ENCODE results near the gene PNLIP.

PNLIP gene

DNA sequence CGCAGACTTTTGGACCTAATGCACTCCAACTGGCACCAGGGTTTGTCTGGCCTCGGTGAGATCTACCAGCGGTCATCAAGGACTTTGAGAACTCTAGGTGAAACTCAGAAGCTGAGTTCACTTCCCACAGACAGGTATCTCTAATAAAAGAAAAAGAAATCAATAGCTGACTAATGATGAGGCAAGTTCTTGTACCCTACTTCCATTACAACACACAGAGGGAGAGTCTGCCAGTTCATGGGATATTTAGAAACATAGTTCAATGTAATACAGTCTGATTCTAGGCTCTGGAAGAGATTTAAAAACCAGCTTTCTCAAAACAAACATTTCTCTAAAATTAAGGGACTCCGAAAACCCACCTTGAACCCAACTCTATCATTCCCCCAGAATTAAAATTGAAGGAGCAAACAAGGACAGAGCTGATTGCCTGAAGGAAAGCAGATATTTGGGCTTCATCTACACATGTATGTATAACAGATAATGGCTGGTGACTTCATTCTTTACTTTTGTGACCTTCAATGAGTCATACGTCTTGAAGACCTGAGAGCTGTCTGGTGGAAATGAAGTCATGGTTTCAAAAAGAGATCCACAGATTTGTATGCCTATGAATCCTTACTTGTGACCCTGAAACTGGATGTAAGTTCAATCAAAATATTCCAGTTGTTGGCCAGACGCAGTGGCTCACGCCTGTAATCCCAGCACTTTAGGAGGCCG, 42.3 kb downstream of the PNLIP start:
- DNase-seq: no peak

DNA sequence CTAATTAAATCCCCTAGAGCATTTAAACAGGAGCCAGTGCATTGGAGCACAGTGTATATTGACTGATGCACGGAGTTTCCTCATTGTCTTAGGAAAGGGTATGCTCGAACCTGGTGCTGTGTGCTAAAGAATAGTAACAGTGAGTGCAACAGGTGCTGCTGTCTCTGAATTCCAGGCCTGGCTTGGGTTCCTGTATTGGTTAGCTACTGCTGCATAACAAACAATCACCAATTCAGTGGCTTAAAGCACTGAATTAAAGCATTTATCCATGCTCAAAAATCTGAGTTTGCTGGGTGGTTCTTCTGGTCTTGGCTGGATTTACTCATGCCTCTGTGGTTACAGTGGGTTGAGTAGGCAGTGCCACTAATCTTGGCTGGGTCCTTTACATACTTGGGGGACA, 43.3 kb downstream of the PNLIP start:
- no peak for DNase-seq

DNA sequence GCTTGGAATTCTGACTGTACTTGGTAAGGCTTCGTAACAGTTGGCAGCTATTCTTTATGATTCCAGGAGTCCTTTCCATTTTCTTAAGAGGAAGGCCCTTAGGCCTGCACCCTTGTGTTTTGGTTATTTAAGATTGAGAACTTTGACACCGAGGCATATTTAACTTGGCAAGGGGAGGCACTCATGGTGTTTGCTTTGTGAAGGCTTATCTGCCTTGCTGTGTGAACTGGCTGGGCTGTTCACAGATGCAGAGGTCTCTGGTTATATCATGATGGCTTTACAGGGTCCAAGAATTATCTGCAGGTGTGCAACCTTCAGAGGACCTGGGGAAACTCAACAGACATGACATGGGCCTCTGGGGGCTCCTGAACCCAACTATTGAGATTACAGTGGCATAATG, 44.2 kb downstream of the PNLIP start:
- no peak for DNase-seq

DNA sequence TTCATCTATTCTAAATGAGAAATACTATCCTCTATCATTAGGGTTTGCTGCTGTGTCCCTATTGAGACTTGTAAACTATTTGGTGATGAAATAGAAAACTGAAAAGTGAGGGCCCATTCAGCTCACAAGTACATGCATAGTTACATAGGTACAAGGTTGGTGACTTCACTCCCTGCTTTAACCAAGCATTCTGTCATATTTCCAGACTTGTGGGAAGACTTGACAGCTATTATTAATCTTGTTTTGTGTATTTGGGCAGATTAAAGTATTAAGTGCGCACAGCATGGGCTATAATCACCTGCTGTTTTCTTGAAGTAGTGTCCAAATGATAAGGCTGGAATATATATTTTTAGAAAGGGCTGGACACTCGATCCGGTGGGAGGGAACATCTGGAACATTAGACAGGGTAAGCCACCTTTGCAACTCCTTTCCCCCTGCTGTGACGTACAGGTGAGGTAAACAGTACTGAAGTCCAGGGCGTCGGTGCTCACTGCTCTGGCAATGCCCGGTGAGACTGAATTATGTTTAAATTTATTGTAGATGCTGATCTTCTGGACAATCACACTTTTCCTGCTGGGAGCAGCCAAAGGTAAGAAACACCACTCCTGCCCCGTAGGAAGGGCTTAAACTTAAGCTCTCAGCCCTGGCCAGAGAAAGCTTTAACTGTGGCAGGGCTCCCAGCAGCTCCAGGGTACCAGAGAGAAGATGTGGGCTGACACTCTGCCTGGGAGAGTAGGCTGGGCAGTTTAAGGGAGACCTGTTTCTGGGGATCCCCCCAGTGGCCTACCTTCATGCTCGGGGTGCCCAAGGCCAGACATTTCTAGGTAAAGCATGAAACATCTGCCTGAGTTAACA, 45.1 kb downstream of the PNLIP start, which contains the start of gene PNLIPRP1:
TSS of gene PNLIPRP1 (plus strand) at position 370 of the 855 bp plus-strand sequence. CDS start at position 541, 171 bp downstream.
- DNase-seq: no peak

DNA sequence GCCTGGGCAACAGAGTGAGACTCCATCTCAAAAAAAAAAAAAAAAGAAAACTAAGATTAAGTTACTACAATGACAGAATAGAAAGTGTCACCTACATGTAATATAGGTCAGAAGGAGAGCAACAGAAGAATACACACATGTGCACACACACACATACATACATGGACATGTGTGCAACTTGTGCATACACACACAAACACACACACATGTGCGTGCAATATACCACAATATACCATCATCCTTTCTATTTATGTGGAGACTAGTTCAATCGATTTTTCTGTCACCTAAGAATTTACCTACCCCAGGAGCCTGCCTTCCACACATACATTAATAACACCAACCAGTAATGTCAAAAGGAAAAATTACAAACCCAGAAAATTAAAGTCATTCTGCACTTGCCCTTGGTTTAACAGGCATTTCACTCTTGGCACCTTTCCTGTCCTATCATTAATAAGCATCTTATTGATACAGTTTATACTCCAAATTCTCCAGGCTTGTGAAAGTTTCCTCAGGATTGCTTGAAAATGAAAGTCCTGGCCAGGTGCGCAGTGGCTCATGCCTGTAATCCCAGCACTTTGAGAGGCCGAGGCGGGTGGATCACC, 47.5 kb downstream of the PNLIP start:
- DNase-seq: no peak

DNA sequence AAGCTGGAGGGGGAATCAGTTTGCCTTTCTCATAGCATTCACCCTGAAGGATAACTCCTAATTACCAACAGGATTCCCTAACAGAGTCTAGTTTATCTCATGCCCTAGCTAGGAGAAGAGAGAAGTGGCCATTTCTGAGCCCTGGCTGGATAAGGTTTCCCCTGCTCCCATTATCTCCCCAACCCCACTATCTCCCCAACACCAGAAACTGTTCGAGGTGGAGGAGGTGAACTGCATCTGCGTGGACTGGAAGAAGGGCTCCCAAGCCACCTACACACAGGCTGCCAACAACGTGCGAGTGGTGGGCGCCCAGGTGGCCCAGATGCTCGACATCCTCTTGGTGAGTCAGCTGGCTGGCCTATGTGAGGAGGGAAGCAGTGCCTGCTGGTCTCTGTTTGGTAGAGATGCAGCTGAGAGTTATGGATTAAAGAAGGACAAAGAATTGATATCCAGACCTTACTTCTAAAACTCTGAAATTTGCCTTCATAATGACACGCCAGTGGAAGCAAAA, 48.8 kb downstream of the PNLIP start:
- DNase-seq: no peak

DNA sequence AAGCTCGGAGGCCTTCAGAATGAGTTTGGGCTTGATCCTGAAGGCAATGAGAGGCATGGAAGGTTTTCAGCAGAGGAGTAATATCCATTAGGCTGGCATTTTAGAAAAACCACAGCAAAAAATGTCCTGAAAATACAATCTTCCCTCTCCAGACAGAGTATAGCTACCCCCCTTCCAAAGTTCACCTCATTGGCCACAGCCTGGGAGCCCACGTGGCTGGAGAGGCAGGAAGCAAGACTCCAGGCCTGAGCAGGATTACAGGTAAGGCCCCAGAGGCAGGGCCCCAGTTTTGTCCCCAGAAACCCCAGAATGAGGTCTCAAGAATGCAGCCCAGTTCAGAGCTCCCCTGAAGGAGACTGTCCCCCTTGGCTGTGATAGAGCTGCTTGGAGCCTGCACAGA, 50.3 kb downstream of the PNLIP start:
- no peak for DNase-seq

DNA sequence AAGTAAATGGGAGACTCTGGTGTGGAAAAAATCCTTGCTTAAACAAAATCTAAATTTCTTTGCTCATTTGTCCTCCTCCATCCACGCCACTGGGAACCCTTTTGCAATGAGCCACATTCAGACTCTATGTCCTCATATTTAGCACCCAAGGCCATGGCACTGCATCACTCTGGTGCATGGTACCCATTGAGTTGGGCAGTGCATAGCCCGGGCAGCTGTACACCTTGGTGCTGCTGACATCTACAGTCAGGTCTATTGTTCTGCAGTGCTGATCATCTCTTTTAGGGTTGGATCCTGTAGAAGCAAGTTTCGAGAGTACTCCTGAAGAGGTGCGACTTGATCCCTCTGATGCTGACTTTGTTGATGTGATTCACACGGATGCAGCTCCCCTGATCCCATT, 51.8 kb downstream of the PNLIP start:
- no peak for DNase-seq

DNA sequence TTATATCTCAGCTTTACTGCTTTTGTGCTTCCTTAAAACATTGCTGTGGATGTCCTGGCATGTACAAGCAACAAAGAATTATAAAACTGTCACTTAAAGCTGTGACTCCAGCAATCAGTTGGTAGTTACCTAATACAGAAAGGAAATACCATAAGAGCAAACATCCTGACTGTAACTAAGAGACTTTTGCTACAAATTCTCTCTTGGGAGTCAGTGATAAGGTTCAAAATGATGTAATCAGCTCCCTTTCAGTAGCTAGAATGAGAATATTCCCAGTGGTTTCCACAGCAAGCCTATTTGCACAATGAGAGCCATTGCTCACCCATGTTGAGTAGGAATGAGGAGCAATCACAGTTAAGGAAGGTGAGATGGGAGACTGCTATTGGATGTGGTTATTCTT, 52.6 kb downstream of the PNLIP start:
- no peak for DNase-seq

DNA sequence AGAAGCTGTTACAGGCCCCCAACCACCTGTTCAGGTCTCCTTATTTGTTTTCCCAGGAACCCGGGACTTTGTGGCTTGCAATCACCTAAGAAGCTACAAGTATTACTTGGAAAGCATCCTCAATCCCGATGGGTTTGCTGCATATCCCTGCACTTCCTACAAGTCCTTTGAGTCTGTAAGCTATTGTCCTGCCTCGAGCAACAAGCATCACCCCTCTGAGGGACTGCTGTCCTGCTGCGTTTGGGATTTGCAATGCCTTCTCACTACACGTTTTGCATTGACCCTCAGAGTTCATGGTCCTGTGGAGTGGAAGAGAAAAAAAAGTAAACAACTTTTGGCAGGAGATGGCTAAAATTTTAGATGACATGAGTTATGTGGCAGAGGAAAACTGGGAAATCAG, 54.3 kb downstream of the PNLIP start:
- no peak for DNase-seq

DNA sequence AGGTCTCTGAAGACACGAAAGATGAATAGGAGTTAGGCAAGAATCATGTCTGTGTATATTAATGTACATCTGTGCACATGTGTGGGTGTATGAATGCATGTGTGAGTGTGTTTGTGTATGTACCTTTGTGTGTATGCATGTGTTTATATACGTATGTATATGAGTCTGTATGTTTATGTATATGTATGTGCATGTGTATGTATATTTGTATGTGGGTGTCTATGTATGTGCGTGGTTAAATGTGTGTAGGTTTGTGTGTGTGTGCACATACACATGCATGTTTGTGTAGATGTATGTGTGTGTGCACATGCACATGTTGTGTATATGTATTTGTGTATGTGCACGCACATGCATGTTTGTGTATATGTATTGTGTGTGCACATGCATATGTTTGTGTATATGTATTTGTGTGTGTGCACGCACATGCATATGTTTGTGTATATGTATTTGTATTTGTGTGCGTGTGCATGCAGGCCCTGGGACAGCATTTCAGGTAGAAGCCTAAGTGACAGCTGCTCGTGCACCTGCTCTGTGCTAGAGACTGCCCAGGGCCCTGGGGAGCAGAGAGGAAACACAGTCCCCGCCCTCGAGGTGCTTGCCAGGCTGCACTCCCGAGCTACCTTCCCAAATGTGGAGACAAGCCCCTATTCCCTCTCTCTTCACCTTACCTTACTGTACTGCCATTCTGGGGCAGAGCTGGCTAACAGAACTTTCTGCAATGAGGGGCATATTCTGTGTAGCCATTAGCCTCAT, 57.1 kb downstream of the PNLIP start:
- DNase-seq: no peak

DNA sequence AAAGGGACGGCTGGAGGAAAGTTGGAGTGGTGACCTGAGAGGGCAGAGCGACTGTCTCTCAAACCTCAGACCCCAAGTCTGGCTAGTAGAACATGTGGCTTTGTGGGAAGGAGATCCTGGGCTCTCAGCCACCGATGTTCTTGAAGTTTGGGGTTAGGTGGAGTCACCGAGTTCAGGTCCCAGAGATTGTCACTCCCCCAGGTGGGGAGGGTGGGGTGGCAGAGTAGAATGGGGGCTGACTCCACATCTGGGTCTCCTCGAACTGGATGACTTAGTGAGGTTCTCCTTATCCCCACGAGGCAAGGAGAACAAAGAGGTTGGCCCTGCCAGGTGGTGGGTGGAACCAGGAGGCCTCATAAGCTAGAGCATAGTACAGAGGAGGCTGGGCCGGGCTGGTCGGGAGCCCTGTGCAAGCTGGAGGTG, 60.3 kb downstream of the PNLIP start:
- DNase-seq: no peak

DNA sequence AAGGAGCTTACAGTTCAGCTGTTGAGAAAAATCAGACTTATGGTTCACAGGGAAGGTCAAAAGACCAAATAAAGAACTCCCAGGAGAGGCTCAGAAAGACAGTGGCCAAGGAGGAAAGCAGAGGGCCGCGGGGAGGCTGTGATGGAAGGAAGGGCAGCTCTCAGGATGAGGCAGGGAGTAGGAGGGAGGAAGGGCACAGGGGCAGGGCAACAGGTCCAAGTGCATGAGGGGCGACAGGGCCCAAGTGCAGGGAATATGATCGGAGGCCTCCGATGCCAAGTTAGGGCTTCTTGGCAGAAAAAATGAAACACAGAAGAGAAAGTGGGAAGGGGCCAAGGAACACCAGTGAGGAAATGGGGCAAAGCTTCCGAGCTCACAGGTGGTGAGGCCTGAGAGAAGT, 61.6 kb downstream of the PNLIP start:
- DNase-seq: no peak

DNA sequence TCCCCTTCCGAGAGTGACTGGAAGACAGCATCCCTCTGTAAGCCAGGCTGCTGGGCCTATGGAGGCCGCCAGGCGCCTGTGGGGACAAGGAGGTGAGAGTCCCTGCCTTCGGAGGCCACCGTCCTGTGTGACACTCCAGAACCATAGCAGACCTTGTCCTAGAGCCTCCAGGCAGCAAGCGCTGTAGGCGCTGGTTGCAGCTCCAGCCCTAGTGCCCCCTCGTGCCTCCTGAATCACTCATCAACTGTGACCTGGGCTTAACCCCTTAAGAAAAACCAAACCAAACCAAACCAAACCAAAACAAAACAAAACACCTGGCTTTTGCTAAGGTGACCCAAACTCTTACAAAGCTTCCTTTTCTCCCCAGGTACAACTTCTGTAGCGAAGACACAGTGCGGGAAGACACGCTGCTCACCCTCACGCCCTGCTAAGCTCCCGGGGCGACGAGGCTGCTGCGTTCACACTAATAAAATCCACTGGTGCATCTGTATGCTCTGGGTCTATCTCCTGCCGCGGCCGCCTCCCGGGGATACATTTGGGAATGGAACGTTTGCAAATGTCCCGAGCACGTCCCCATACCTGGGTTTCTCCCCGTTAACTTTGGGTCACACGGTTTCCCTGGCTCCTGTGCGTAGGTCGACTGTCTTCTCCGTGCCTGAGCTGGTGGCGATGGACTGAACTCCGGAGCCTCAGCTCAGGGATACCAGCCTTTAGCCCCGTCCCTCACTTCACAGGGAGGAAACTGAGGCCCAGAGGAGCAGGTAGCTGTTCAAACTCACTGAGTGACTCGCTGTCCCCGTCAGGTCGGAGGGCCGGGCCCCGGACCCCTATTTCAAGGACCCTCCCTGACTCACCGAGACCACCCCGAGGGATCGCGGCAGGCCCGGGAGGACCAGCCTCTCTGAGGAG, 63.2 kb downstream of the PNLIP start:
- DNase-seq: no peak

DNA sequence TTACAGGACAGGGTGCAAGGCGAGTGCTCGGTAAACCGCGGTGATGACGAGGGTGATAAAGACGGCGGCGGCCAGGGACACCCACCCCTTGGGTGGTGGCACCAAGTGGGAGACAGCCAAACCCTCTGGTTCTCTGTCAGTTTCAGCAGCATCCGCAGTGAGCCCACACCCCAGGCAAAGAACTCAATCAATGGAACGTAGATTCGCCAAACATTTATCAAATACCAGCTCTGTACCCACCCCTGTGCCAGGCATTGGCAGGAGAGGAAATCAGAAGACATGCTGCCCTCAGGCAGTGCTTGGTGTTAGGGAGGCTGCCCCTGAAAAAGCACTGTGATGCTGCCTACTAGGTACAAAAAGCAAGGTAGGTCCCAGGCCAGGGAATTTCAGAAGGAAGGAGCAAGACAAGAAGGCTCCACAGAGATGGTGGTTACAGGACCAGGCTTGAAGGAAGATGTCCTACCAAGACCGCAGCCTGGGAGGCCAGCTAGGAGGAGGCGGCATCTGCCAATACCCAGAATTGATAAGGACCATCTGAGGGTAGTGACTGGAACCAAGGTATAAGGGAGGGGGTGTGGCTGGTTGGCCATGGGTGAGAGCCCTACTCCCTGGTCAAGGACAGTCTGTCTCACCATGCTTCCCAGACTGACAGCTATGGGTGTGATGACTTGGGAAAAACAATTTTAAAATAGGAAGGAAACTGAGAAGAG, 64.9 kb downstream of the PNLIP start:
- no peak for DNase-seq

DNA sequence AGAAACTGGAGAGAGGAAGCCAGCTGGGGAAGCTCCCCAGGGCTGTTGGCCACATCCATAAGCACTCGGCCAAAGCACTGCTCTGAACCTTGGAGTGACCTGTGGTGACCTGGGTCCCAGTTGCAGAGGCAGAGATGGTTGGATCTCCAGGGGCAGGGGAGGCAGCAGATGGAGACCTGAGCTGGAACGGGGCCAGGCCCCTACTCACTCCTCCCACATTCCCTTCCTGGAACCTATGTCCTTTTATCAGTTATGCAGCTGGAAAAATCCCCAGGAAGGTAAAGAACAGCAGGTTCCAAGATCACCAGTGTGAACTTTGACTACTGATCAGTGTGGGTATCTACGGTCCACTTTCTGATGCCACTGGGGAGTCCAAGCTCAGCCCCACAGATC, 65.4 kb downstream of the PNLIP start:
- no peak for DNase-seq

DNA sequence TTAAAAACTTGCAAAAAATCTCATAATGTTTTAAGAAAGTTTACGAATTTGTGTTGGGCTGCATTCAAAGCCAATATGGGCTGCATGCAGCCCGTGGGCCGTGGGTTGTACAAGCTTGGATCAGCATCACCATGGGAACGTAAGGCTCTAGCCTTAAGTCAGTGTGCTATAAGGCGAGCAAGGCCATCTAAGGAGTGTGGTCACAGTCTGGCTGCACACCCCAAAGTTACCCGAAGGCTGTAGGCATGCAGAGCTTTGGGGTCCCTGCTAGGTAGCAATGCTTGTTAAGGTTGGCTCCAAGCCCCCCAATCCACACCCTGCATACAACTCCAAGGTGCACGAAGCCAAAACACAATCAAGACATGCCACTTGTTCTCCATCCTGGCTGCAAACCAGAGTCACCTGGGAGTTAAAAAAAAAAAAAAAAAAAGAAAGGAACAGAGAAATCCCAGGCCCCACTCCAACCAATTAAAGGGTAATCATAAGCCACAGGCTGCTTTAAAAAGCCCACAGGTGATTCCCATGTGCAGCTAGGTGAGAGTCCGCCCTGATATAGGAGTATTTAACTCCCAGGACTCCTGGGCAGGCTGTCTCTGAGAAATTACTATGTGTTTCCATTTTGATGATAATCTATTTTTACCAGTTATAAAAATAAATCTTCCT, 66.5 kb downstream of the PNLIP start:
- no peak for DNase-seq

DNA sequence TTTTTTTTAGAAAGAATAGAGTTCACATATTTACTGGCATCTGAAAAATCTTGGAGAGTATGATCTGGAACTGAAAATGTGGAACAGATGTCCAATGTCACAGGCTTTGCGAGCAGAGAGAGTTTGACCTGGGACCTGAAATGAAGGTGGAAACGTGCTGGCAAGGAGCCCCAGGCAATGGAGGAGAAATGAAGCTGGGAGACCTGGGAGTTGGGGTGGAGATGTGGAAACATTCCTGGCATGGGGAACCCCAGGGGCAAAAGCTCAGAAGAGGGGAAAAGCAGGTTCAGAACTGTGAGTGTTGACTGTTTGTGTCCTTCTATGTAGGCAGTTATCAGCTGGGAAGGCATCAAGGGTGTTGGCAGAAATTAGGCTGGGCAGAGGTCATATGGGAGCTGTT, 67.7 kb downstream of the PNLIP start:
- DNase-seq: no peak

DNA sequence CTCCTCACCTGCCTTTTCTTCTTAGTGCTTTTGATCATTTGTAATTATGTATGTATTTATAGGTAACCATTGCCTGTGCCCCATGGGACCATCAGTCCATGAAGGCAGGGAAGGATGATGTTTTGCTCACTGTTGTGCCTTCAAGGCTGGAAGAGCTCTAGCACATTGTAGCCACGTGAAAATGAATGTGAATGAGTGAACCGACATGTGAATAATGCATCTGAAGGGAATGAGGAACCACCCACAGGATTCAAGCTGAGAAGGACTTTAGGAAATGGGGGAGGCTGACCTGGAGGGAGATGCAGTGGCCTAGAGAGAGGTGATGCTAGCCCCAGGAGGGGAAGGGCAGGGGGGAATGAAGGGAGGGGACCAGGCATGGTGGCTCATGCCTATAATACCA, 69.1 kb downstream of the PNLIP start:
- no peak for DNase-seq

DNA sequence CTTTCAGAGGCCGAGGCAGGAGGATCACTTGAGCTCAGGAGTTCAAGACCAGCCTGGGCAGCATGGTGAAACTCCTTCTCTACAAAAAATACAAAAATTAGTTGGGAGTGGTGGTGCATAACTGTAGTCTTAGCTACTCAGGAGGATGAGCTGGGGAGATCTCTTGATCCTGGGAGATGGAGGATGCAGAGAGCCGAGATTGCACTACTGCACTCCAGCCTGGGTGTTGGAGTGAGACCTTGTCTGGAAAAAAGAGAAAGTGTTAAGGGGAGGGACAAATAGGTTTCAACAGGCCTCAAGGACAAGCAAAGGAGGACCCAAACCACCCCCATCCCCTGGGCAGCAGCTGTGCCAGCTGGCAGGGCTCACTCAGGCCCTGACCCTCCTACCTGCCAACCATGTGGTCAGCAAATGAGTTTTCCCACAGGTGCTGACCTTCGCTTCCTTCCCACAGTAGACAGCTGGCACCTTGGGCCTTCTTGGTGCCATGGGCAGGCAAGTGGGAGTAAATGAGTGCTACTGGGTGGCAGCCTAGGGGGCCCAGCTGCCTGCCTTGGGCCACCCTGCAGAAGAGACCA, 69.6 kb downstream of the PNLIP start:
- DNase-seq: no peak

Data from inflammatory macrophage treated with lipopolysaccharide for 4 hours (primary cell).